PC-3 (cell line): ENCODE results near the gene TSPO. TPM values are rescaled to one million over a fixed set of nuclear protein-coding genes. Genes with fewer than 3 reads are reported as not detected.

Source experiments
- ATAC-seq: fragments of 200-7000 bp; cut with Tn5 transposase; 2 replicates; pipeline ENCODE4 v1.9.1; 2020; ENCODE audit warnings: mild to moderate bottlenecking, moderate library complexity
- BruUV-seq: library from RNA; stranded (reverse); fragments of 400-500 nt; replicated peaks from 2 replicates; lab custom pipeline; 2021; lab: Mats Ljungman, UMichigan
- CTCF ChIA-PET: fragments of 300-600 bp; sonication (Branson Sonifier 250); formaldehyde crosslinking; loops from one replicate; lab custom pipeline; 2022; ENCODE audit warnings: antibody characterized with exemption; lab: Charles Lee
- POLR2A ChIA-PET: fragments of 300-600 bp; sonication (Branson Sonifier 250); formaldehyde crosslinking; loops from one replicate; lab custom pipeline; 2022; ENCODE audit warnings: antibody characterized with exemption; ENCODE audit not compliant: unreplicated experiment; lab: Charles Lee
- DNase-seq: peaks from one replicate; pipeline ENCODE4 v3.0.0-alpha.2; 2015
- H2AFZ ChIP-seq: fragments of 300-600 bp; sonication (generic); 2 replicates; pipeline ENCODE4 v1.6.0; 2016; ENCODE audit warnings: antibody characterized with exemption, low read length
- H3F3A ChIP-seq: fragments of 300-600 bp; sonication (generic); one replicate; pipeline ENCODE4 v1.6.0; 2017; ENCODE audit warnings: antibody characterized with exemption, low read length, control low read depth, mild to moderate bottlenecking; ENCODE audit not compliant: unreplicated experiment
- H3K27ac ChIP-seq: fragments of 300-600 bp; sonication (generic); 2 replicates; pipeline ENCODE4 v1.5.1; 2016; ENCODE audit warnings: mild to moderate bottlenecking, low read length
- H3K27me3 ChIP-seq: fragments of 300-600 bp; sonication (generic); 2 replicates; pipeline ENCODE4 v1.6.1; 2016; ENCODE audit warnings: low read length, mixed read lengths
- H3K36me3 ChIP-seq: fragments of 300-600 bp; sonication (generic); 2 replicates; pipeline ENCODE4 v1.6.1; 2016; ENCODE audit warnings: low read depth, mixed run types, low read length, mixed read lengths
- H3K4me1 ChIP-seq: fragments of 300-600 bp; sonication (generic); 2 replicates; pipeline ENCODE4 v1.5.1; 2016; ENCODE audit warnings: low read length; ENCODE audit not compliant: insufficient read depth
- H3K4me2 ChIP-seq: fragments of 300-600 bp; sonication (generic); 2 replicates; pipeline ENCODE4 v1.6.0; 2016; ENCODE audit warnings: low read length
- H3K4me3 ChIP-seq: fragments of 300-600 bp; sonication (generic); 2 replicates; pipeline ENCODE4 v1.5.1; 2016; ENCODE audit warnings: mild to moderate bottlenecking, low read length, mixed read lengths
- H3K79me2 ChIP-seq: fragments of 300-600 bp; sonication (generic); 2 replicates; pipeline ENCODE4 v1.6.1; 2017; ENCODE audit warnings: low read length, mixed read lengths
- H3K9ac ChIP-seq: fragments of 300-600 bp; sonication (generic); 2 replicates; pipeline ENCODE4 v1.6.0; 2016; ENCODE audit warnings: mild to moderate bottlenecking, low read length
- H3K9me2 ChIP-seq: fragments of 300-600 bp; sonication (generic); replicated peaks from 2 replicates; pipeline ENCODE4 v1.6.1; 2016; ENCODE audit warnings: mixed run types, low read length, mixed read lengths
- H3K9me3 ChIP-seq: fragments of 300-600 bp; sonication (generic); 2 replicates; pipeline ENCODE4 v1.6.1; 2016; ENCODE audit warnings: low read length, mixed read lengths
- H4K20me1 ChIP-seq: fragments of 300-600 bp; sonication (generic); 2 replicates; pipeline ENCODE4 v1.6.1; 2016; ENCODE audit warnings: low read length, mixed read lengths
- CTCF ChIP-seq: fragments of 300-600 bp; sonication (generic); conservative IDR thresholded peaks from 2 replicates; pipeline ENCODE4 v1.5.1; 2017; ENCODE audit warnings: antibody characterized with exemption, low read depth, mild to moderate bottlenecking, low read length
- EZH2 ChIP-seq: fragments of 300-600 bp; sonication (generic); IDR thresholded peaks from one replicate; pipeline ENCODE4 v1.6.1; 2017; ENCODE audit warnings: antibody characterized with exemption, mild to moderate bottlenecking, low read length; ENCODE audit not compliant: unreplicated experiment
- EZH2phosphoT487 ChIP-seq: fragments of 300-600 bp; sonication (generic); IDR thresholded peaks from 2 replicates; pipeline ENCODE4 v1.6.1; 2018; ENCODE audit warnings: mild to moderate bottlenecking, antibody characterized with exemption, low read length, borderline replicate concordance
- intact Hi-C: fragments of 100-400 bp; cut with micrococcal nuclease; formaldehyde crosslinking; loops from 2 replicates; pipeline ENCODE4 v1.9.0; 2023
- total RNA-seq: library from RNA; depleted of rRNA; stranded (reverse); fragments of >200 nt; gene quantifications from 2 replicates; pipeline ENCODE4 v1.2.3, GENCODE V29; 2014

The TSPO gene
- total RNA-seq, 1 experiment from 2014 or later = 349 TPM

GRCh38 chr22:43147821-43148220 is 3.5 kb upstream of the TSPO start:
- Histone ChIP-seq H3K27me3 (no peaks in the 10 kb centered on the region), H3K79me2 (peaks cover 17% of the 10 kb centered on the region), H3K4me2 (no peak overlapping the region), H3K9me2 (no peaks in the 10 kb centered on the region), H4K20me1 (no peaks in the 10 kb centered on the region), H3K4me1 (peaks cover 7% of the 10 kb centered on the region), H3K36me3 (no peaks in the 10 kb centered on the region), H2AFZ (no peak overlapping the region), H3F3A (no peaks in the 10 kb centered on the region), H3K9ac (no peak overlapping the region), H3K4me3 (no peak overlapping the region), H3K27ac (no peak overlapping the region), H3K9me3 (no peaks in the 10 kb centered on the region)
- no TSS peak for BruUV-seq
- intact Hi-C loops = no loop called here
- CTCF ChIA-PET = no interaction called here
- DNase-seq (no peak), ATAC-seq (no peak)
- TF ChIP-seq CTCF = no peak
- TF ChIP-seq EZH2phosphoT487 = no peak
- no peak for TF ChIP-seq EZH2
- POLR2A ChIA-PET = no interaction called here

GRCh38 chr22:43148581-43148980 is 2.8 kb upstream of the TSPO start:
- Histone ChIP-seq H3K9me2 (no peaks in the 10 kb centered on the region), H3K4me2 (no peak overlapping the region), H2AFZ (no peak overlapping the region), H3K36me3 (no peaks in the 10 kb centered on the region), H3K4me1 (peaks cover 5% of the 10 kb centered on the region), H3K27ac (no peak overlapping the region), H3K9ac (no peak overlapping the region), H3K4me3 (no peak overlapping the region), H3F3A (no peaks in the 10 kb centered on the region), H3K79me2 (peaks cover 21% of the 10 kb centered on the region), H3K9me3 (no peaks in the 10 kb centered on the region), H3K27me3 (no peaks in the 10 kb centered on the region), H4K20me1 (no peaks in the 10 kb centered on the region)
- POLR2A ChIA-PET = no interaction called here
- ATAC-seq (no peak), DNase-seq (no peak)
- CTCF ChIA-PET = no interaction called here
- TF ChIP-seq EZH2phosphoT487 (no peak), EZH2 (no peak), CTCF (no peak)
- intact Hi-C loops = no loop called here
- no TSS peak for BruUV-seq

DNA sequence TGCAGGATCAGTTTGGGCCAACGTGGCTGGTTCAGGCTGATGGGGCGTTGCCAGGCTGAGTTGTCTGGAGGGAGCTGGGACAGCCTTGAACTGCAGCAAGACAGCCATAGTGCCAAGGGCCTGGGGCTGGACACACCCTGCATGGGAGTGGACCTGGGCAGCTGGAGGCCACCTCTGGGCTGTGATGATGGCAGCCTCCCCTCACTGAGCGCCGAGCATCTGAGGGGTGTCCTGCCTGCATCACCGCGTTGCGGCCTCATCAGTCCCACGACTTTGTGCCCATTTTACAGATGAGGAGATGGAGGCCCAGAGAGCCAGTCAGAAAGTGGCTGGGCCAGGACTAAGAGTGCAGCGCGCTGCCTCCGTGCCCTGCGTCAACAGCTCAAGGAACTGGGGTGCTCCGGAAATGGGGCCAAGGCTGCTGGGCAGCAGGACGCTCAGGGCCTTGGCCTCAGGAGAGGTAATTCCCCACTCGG is 590 bp upstream of the TSPO start:
- no peak overlapping the region for H3K27ac ChIP-seq

More for the DNA sequence above, 590 bp upstream of the TSPO start:
- Histone ChIP-seq H3F3A (no peaks in the 10 kb centered on the region), H3K4me1 (peaks cover 13% of the 10 kb centered on the region; the same call in 1 of the 2 replicates), H4K20me1 (no peaks in the 10 kb centered on the region; the same call in 1 of the 2 replicates), H3K4me3 (peak overlapping the region; percentile 70), H3K9ac (peak overlapping the region; percentile 89; the same call in 1 of the 2 replicates), H3K27me3 (no peaks in the 10 kb centered on the region), H3K4me2 (peak overlapping the region; percentile 86), H3K9me3 (no peaks in the 10 kb centered on the region), H3K9me2 (no peaks in the 10 kb centered on the region), H3K36me3 (no peaks in the 10 kb centered on the region), H2AFZ (peak overlapping the region; percentile 82), H3K79me2 (peaks cover 43% of the 10 kb centered on the region)
- BruUV-seq = TSS peak; percentile 49
- POLR2A ChIA-PET = interaction anchor here (0.6 to 0.7 kb wide), 2 partner anchors 537 to 656 kb away, joined by 14 to 20 read pairs; no protein-coding TSS in a partner anchor
- no peak for DNase-seq
- CTCF ChIA-PET = interaction anchor here (0.5 kb wide), 1 partner anchor 136 kb away, joined by 4 read pairs; the partner anchor contains the start of gene PACSIN2
- intact Hi-C loops = no loop called here
- ATAC-seq = no peak
- no peak for TF ChIP-seq EZH2phosphoT487
- no peak for TF ChIP-seq EZH2
- no peak for TF ChIP-seq CTCF
